Lower leg skin (tissue), 3 donors: Measurements from ENCODE around the gene PSMC3IP.

Experiments used
- CTCF ChIP-seq, 3 donors: fragments of 450-650 bp; IDR thresholded peaks; one replicate each; pipeline ENCODE4 v1.5.1; 2016; ENCODE audit warnings: antibody characterized with exemption in 3 of 3, mild to moderate bottlenecking in 3 of 3, moderate library complexity in 2 of 3
- POLR2A ChIP-seq, 2 donors: fragments of 450-650 bp; IDR thresholded peaks; one replicate each; pipeline ENCODE4 v1.6.1; 2016 to 2017; ENCODE audit warnings: antibody characterized with exemption in 2 of 2, mild to moderate bottlenecking in 1 of 2, moderate library complexity in 1 of 2

GRCh38 chr17:42568341-42569111, 9.0 kb downstream of the PSMC3IP start:
- TF ChIP-seq CTCF (IDR thresholded peaks at IDR 0.05) (no peak), POLR2A (IDR thresholded peaks at IDR 0.05) (no peak)
